ENCODE measurements around the gene GALR3. TPM values are rescaled to one million over a fixed set of nuclear protein-coding genes. Genes with fewer than 3 reads are reported as not detected.

The GALR3 gene
- total and polyA plus RNA-seq, 4 donors, result not detected

GRCh38 chr22:37830093-37830842 is 7.1 kb downstream of the GALR3 start:
- peaks cover 3 to 39% (median 14%) of the 10 kb centered on the region in 4 donors for H3K36me3 ChIP-seq (ENCODE audit: control insufficient read depth in 4 of 4, insufficient read depth in 3 of 4, low read depth in 1 of 4, low read length in 3 of 4)
- peaks cover 5 to 26% (median 18%) of the 10 kb centered on the region in 4 donors for H3K4me1 ChIP-seq (ENCODE audit: control insufficient read depth in 4 of 4, insufficient read depth in 4 of 4, low read length in 3 of 4)
- H3K9ac ChIP-seq (ENCODE audit: low read depth in 1 of 2, low read length in 2 of 2), result no peak overlapping the region
- H3K27me3 ChIP-seq (ENCODE audit: control insufficient read depth in 4 of 4, insufficient read depth in 4 of 4, low read length in 3 of 4), result peaks cover 0 to under 1% (median 0%) of the 10 kb centered on the region in 4 donors
- no peak overlapping the region for H3K27ac ChIP-seq (ENCODE audit: low read depth in 1 of 2, low read length in 2 of 2)
- H3K4me3 ChIP-seq (ENCODE audit: low read depth in 1 of 3, low read length in 3 of 3), result no peak overlapping the region
- H3K9me3 ChIP-seq (ENCODE audit: control insufficient read depth in 4 of 4, low read length in 3 of 4), result no peaks in the 10 kb centered on the region
- 90% methylated on average over 14 of the region's 14 CpGs for WGBS
- DNase-seq (ENCODE audit: low spot score), result no peak
- TF ChIP-seq YY1 (IDR thresholded peaks at IDR 0.05) (no peak), TAF1 (conservative IDR thresholded peaks at IDR 0.05) (no peak), RAD21 (IDR thresholded peaks at IDR 0.05) (no peak), ATF3 (IDR thresholded peaks at IDR 0.05) (no peak), GABPA (IDR thresholded peaks at IDR 0.05 in 1 of 2, conservative IDR thresholded peaks at IDR 0.05 in 1 of 2) (no peak), FOXA1 (IDR thresholded peaks at IDR 0.05) (no peak), EGR1 (IDR thresholded peaks at IDR 0.05; ENCODE audit: low read depth in 2 of 2) (no peak), SP1 (IDR thresholded peaks at IDR 0.05) (no peak), RXRA (IDR thresholded peaks at IDR 0.05) (no peak)

- Histone ChIP-seq H3K4me1 (ENCODE audit: control insufficient read depth in 4 of 4, insufficient read depth in 4 of 4, low read length in 3 of 4) (peaks cover 2 to 26% (median 17%) of the 10 kb centered on the region in 4 donors), H3K27ac (ENCODE audit: low read depth in 1 of 2, low read length in 2 of 2) (peak overlapping the region in 1 of 2 donors; percentile 23), H3K36me3 (ENCODE audit: control insufficient read depth in 4 of 4, insufficient read depth in 3 of 4, low read depth in 1 of 4, low read length in 3 of 4) (peaks cover 3 to 39% (median 14%) of the 10 kb centered on the region in 4 donors), H3K27me3 (ENCODE audit: control insufficient read depth in 4 of 4, insufficient read depth in 4 of 4, low read length in 3 of 4) (no peaks in the 10 kb centered on the region), H3K9ac (ENCODE audit: low read depth in 1 of 2, low read length in 2 of 2) (no peak overlapping the region), H3K4me3 (ENCODE audit: low read depth in 1 of 3, low read length in 3 of 3) (no peak overlapping the region), H3K9me3 (ENCODE audit: control insufficient read depth in 4 of 4, low read length in 3 of 4) (no peaks in the 10 kb centered on the region)
- WGBS, result 95% methylated on average over 11 of the region's 11 CpGs
- no peak for TF ChIP-seq FOXA2 (IDR thresholded peaks at IDR 0.05)
- TF ChIP-seq ATF3 (IDR thresholded peaks at IDR 0.05), result no peak
- TF ChIP-seq HNF4G (IDR thresholded peaks at IDR 0.05), result no peak
- no peak for TF ChIP-seq SP1 (IDR thresholded peaks at IDR 0.05)
- no peak for TF ChIP-seq CTCF (IDR thresholded peaks at IDR 0.05; ENCODE audit: low read depth, low read length, missing input control)
- TF ChIP-seq YY1 (IDR thresholded peaks at IDR 0.05), result no peak
- no peak for TF ChIP-seq JUND (IDR thresholded peaks at IDR 0.05)
- no peak for TF ChIP-seq TAF1 (conservative IDR thresholded peaks at IDR 0.05)
- no peak for TF ChIP-seq FOXA1 (IDR thresholded peaks at IDR 0.05)
- no peak for TF ChIP-seq RXRA (IDR thresholded peaks at IDR 0.05)
- no peak for TF ChIP-seq EGR1 (IDR thresholded peaks at IDR 0.05; ENCODE audit: low read depth in 2 of 2)
- TF ChIP-seq HNF4A (conservative IDR thresholded peaks at IDR 0.05), result no peak
- TF ChIP-seq NR2F2 (IDR thresholded peaks at IDR 0.05), result no peak
- DNase-seq (ENCODE audit: low spot score), result no peak
Measured at GRCh38 chr22:37831472-37831871, 8.3 kb downstream of the GALR3 start.
